Neuronal stem cell (in vitro differentiated cells): ENCODE data around the gene TBKBP1. TPM values are rescaled to one million over a fixed set of nuclear protein-coding genes. Genes with fewer than 3 reads are reported as not detected.

ENCODE experiments used
- DNase-seq: peaks from one replicate; pipeline ENCODE4 v3.0.0-alpha.2; 2013; ENCODE audit warnings: low spot score
- H2AFZ ChIP-seq: one replicate; pipeline ENCODE4 v1.6.1; 2013; ENCODE audit warnings: mild to moderate bottlenecking, low read length, inconsistent platforms
- H2AK5ac ChIP-seq: 2 replicates; pipeline ENCODE4 v1.6.1; 2013; ENCODE audit warnings: low read depth, mild to moderate bottlenecking, inconsistent platforms, low read length, moderate library complexity, mixed read lengths
- H2BK120ac ChIP-seq: 2 replicates; pipeline ENCODE4 v1.6.1; 2013; ENCODE audit warnings: low read depth, mild to moderate bottlenecking, inconsistent platforms, low read length, moderate library complexity, mixed read lengths
- H2BK12ac ChIP-seq: one replicate; pipeline ENCODE4 v1.6.1; 2013; ENCODE audit warnings: low read length, inconsistent platforms
- H2BK15ac ChIP-seq: 2 replicates; pipeline ENCODE4 v1.6.1; 2013; ENCODE audit warnings: mild to moderate bottlenecking, low read length, inconsistent platforms, mixed read lengths
- H2BK5ac ChIP-seq: one replicate; pipeline ENCODE4 v1.6.1; 2013; ENCODE audit warnings: inconsistent platforms, mild to moderate bottlenecking, low read length, moderate library complexity
- H3K14ac ChIP-seq: one replicate; pipeline ENCODE4 v1.6.1; 2013; ENCODE audit warnings: low read length, inconsistent platforms
- H3K18ac ChIP-seq: 2 replicates; pipeline ENCODE4 v1.6.1; 2013; ENCODE audit warnings: low read length, inconsistent platforms
- H3K23ac ChIP-seq: 2 replicates; pipeline ENCODE4 v1.6.1; 2013; ENCODE audit warnings: low read depth, mild to moderate bottlenecking, mixed read lengths, low read length, inconsistent platforms; ENCODE audit not compliant: poor library complexity
- H3K27ac ChIP-seq: replicated peaks from 3 replicates; pipeline ENCODE4 v1.5.1; 2013; ENCODE audit warnings: low read length, inconsistent platforms
- H3K27me3 ChIP-seq, 3 experiments: 2 replicates each; pipeline ENCODE4 v1.6.1; 2013; ENCODE audit warnings: low read length in 3 of 3, mild to moderate bottlenecking in 2 of 3, inconsistent platforms in 1 of 3, low read depth in 1 of 3, mixed read lengths in 1 of 3, moderate library complexity in 1 of 3; ENCODE audit not compliant: control insufficient read depth in 3 of 3, insufficient read depth in 3 of 3
- H3K36me3 ChIP-seq, 2 donors: replicated peaks in 1 of 2; 2 replicates each; pipeline ENCODE4 v1.6.1; 2013; ENCODE audit warnings: low read length in 2 of 2; ENCODE audit not compliant: control insufficient read depth in 2 of 2, insufficient read depth in 2 of 2
- H3K4ac ChIP-seq: 2 replicates; pipeline ENCODE4 v1.6.1; 2013; ENCODE audit warnings: inconsistent platforms, mild to moderate bottlenecking, low read length, moderate library complexity
- H3K4me1 ChIP-seq, 2 donors: 1 replicate in 1 of 2; 2 replicates in 1 of 2; pipeline ENCODE4 v1.6.1; 2013; ENCODE audit warnings: low read length in 2 of 2, low read depth in 1 of 2; ENCODE audit not compliant: control insufficient read depth in 2 of 2, insufficient read depth in 1 of 2
- H3K4me2 ChIP-seq: one replicate; pipeline ENCODE4 v1.6.1; 2013; ENCODE audit warnings: mild to moderate bottlenecking, low read length, inconsistent platforms; ENCODE audit not compliant: insufficient read depth, poor library complexity, severe bottlenecking
- H3K4me3 ChIP-seq, 2 donors: 2 replicates each; pipeline ENCODE4 v1.5.1; 2013; ENCODE audit warnings: low read length in 2 of 2, mild to moderate bottlenecking in 2 of 2, inconsistent platforms in 1 of 2, moderate library complexity in 1 of 2
- H3K79me1 ChIP-seq: one replicate; pipeline ENCODE4 v1.6.1; 2013; ENCODE audit warnings: low read depth, mild to moderate bottlenecking, inconsistent platforms, low read length, moderate library complexity
- H3K9ac ChIP-seq: one replicate; pipeline ENCODE4 v1.6.1; 2013; ENCODE audit warnings: mild to moderate bottlenecking, low read depth, low read length, inconsistent platforms; ENCODE audit not compliant: poor library complexity
- H3K9me3 ChIP-seq, 2 donors: replicated peaks in 1 of 2; 2 replicates each; pipeline versions ENCODE3 to v1.6.1; 2013; ENCODE audit warnings: low read length in 2 of 2, mild to moderate bottlenecking in 2 of 2, inconsistent platforms in 1 of 2, low read depth in 1 of 2, mixed read lengths in 1 of 2, moderate library complexity in 1 of 2; ENCODE audit not compliant: control insufficient read depth in 2 of 2, insufficient read depth in 1 of 2
- H4K8ac ChIP-seq: one replicate; pipeline ENCODE4 v1.6.1; 2013; ENCODE audit warnings: low read depth, mild to moderate bottlenecking, inconsistent platforms, low read length, moderate library complexity
- H4K91ac ChIP-seq: one replicate; pipeline ENCODE4 v1.6.1; 2013; ENCODE audit warnings: low read length, low read depth, mild to moderate bottlenecking, inconsistent platforms; ENCODE audit not compliant: poor library complexity
- WGBS, 2 donors: extraction: QIAGEN DNeasy Blood & Tissue Kit; methylation state at CpG; one replicate each; pipeline ENCODE4 v1.1.7; 2013; ENCODE audit warnings: missing lambda C conversion rate in 2 of 2, mixed read lengths in 1 of 2; ENCODE audit not compliant: insufficient read length in 2 of 2, insufficient replicate concordance in 1 of 2; ENCODE audit errors: extremely low coverage in 2 of 2; 5-methylcytosine and 5-hydroxymethylcytosine counted together
- small RNA-seq: library from polyadenylated mRNA; stranded (forward); fragments of <200 nt; extraction: miRNeasy Mini kit (QIAGEN cat#:217004); gene quantifications from one replicate; pipeline ENCODE3, GENCODE V24; 2013; ENCODE audit not compliant: insufficient read depth

Gene TBKBP1

GRCh38 chr17:47751471-47751870 is 57.5 kb downstream of the TBKBP1 start:
- H3K27me3 ChIP-seq: peaks cover 0 to 17% (median 0%) of the 10 kb centered on the region in 3 experiments
- no CpG with 5 or more reads among the region's 3 CpGs for WGBS, 2 donors

GRCh38 chr17:47757386-47757785 is 63.4 kb downstream of the TBKBP1 start:
- Histone ChIP-seq H2BK120ac (no peak overlapping the region), H3K79me1 (no peaks in the 10 kb centered on the region), H2BK15ac (no peak overlapping the region), H3K9me3 (peaks cover 0 to 3% of the 10 kb centered on the region in 2 donors), H3K4me3 (no peak overlapping the region), H3K4ac (no peak overlapping the region), H2BK5ac (no peak overlapping the region), H3K4me2 (no peak overlapping the region), H3K14ac (no peak overlapping the region), H3K23ac (no peak overlapping the region), H3K27ac (no peak overlapping the region), H3K27me3 (peaks cover 0 to 28% (median 0%) of the 10 kb centered on the region in 3 experiments), H4K91ac (no peak overlapping the region), H3K18ac (no peak overlapping the region), H3K9ac (no peak overlapping the region), H2BK12ac (no peak overlapping the region), H3K36me3 (no peaks in the 10 kb centered on the region), H2AFZ (no peak overlapping the region), H4K8ac (no peak overlapping the region), H3K4me1 (no peaks in the 10 kb centered on the region), H2AK5ac (no peak overlapping the region)
- no CpG with 5 or more reads among the region's 1 CpG for WGBS, 2 donors
- DNase-seq: no peak

More at GRCh38 chr17:47751471-47751870, 57.5 kb downstream of the TBKBP1 start:
- H4K91ac ChIP-seq: no peak overlapping the region
- H2BK15ac ChIP-seq: no peak overlapping the region
- H3K23ac ChIP-seq: no peak overlapping the region
- H2AK5ac ChIP-seq: no peak overlapping the region
- H2BK5ac ChIP-seq: no peak overlapping the region
- H2BK120ac ChIP-seq: no peak overlapping the region
- H3K4me3 ChIP-seq: no peak overlapping the region
- no peak overlapping the region for H3K14ac ChIP-seq
- H3K4ac ChIP-seq: no peak overlapping the region
- no peaks in the 10 kb centered on the region for H3K36me3 ChIP-seq
- H3K4me2 ChIP-seq: no peak overlapping the region
- no peak overlapping the region for H3K18ac ChIP-seq
- H2AFZ ChIP-seq: no peak overlapping the region
- no peaks in the 10 kb centered on the region for H3K79me1 ChIP-seq
- peaks cover 0 to 3% of the 10 kb centered on the region in 2 donors for H3K9me3 ChIP-seq
- no peak overlapping the region for H3K27ac ChIP-seq
- no peak overlapping the region for H3K9ac ChIP-seq
- DNase-seq: no peak
- no peak overlapping the region for H4K8ac ChIP-seq
- no peak overlapping the region for H2BK12ac ChIP-seq
- H3K4me1 ChIP-seq: no peaks in the 10 kb centered on the region

DNA sequence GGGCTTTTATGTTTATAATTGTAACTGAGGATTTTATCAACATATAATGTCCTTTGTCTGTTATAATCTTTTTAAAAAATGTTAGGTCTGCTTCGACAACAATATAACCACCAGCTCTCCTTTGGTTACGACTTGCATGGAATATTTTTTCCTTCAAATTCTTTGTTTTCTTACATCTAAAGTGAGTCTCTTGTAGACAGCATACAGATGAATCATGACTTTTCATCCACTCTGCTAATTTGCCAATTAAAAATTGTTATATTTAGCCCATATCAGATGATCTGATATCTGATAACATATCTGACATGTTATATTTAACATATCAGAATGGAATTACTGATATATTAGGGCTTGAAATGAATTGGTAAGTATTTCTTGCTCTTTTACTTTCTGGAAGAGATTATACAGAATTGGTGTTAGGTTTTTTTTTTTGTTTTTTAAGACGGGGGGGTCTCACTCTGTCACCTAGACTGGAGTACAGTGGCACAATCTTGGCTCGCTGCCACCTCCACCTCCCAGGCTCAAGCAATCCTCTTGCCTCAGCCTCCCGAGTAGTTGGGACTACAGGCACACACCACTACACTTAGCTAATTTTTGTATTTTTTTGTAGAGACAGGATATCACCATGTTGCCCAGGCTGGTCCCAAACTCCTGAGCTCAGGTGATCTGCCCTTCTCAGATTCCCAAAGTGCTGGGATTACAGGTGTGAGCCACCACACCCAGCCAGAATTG is 66.6 kb downstream of the TBKBP1 start:
- no peak overlapping the region for H3K4me2 ChIP-seq
- no peak overlapping the region for H3K14ac ChIP-seq
- H3K4me3 ChIP-seq: no peak overlapping the region
- H3K36me3 ChIP-seq: no peaks in the 10 kb centered on the region
- no peak overlapping the region for H3K18ac ChIP-seq
- H2BK120ac ChIP-seq: no peak overlapping the region
- H4K8ac ChIP-seq: no peak overlapping the region
- no peaks in the 10 kb centered on the region for H3K79me1 ChIP-seq
- H3K9me3 ChIP-seq: peaks cover 0 to 3% of the 10 kb centered on the region in 2 donors
- H2BK5ac ChIP-seq: no peak overlapping the region
- no peaks in the 10 kb centered on the region for H3K4me1 ChIP-seq
- no peak overlapping the region for H3K9ac ChIP-seq
- H2BK15ac ChIP-seq: no peak overlapping the region
- no peak for DNase-seq
- no peak overlapping the region for H4K91ac ChIP-seq
- WGBS, 2 donors: no CpG with 5 or more reads among the region's 5 CpGs
- H3K27me3 ChIP-seq: peaks cover 0 to 23% (median 0%) of the 10 kb centered on the region in 3 experiments
- no peak overlapping the region for H2BK12ac ChIP-seq
- H2AK5ac ChIP-seq: no peak overlapping the region
- no peak overlapping the region for H2AFZ ChIP-seq
- H3K4ac ChIP-seq: no peak overlapping the region
- H3K27ac ChIP-seq: no peak overlapping the region
- H3K23ac ChIP-seq: no peak overlapping the region

Small RNA genes within 50 kb of the gene (small RNA-seq; reads per million reads assigned to genes)
- not detected for gene AC015674.1
